ENCODE data around the gene MYO1D. TPM values are rescaled to one million over a fixed set of nuclear protein-coding genes. Genes with fewer than 3 reads are reported as not detected.

MYO1D gene
- total RNA-seq, 1 experiment from 2014 or later, result 35.7 TPM

DNA sequence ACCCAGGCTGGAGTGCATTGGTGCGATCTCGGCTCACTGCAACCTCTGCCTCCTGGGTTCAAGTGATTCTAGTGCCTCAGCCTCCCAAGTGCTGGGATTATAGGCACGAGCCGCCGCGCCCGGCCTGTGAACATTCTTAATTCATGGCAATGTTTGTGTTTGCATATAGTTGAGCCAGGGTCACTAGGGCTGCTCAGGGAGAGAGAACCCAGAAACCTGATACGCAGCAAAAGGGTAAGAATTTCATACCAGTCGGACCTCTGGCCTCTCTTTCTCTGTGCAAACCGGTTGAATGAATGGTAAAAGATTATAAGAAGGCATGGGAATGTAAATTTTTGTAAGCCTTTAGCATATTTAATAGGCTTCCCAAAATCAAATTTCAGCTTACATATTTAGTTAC, 44.1 kb upstream of the MYO1D start:
- BruUV-seq (replicated peaks), result no TSS peak
- H4K20me1 ChIP-seq (ENCODE audit: insufficient read depth), result no peaks in the 10 kb centered on the region
- TF ChIP-seq, protein P1, sequence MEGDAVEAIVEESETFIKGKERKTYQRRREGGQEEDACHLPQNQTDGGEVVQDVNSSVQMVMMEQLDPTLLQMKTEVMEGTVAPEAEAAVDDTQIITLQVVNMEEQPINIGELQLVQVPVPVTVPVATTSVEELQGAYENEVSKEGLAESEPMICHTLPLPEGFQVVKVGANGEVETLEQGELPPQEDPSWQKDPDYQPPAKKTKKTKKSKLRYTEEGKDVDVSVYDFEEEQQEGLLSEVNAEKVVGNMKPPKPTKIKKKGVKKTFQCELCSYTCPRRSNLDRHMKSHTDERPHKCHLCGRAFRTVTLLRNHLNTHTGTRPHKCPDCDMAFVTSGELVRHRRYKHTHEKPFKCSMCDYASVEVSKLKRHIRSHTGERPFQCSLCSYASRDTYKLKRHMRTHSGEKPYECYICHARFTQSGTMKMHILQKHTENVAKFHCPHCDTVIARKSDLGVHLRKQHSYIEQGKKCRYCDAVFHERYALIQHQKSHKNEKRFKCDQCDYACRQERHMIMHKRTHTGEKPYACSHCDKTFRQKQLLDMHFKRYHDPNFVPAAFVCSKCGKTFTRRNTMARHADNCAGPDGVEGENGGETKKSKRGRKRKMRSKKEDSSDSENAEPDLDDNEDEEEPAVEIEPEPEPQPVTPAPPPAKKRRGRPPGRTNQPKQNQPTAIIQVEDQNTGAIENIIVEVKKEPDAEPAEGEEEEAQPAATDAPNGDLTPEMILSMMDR (IDR thresholded peaks at IDR 0.05 in 2 of 3, conservative IDR thresholded peaks at IDR 0.05 in 1 of 3; ENCODE audit: borderline replicate concordance in 1 of 3, insufficient read depth in 1 of 3, low read depth in 2 of 3, low read length in 2 of 3), result no peak
- TF ChIP-seq RAD21 (IDR thresholded peaks at IDR 0.05; ENCODE audit: low read depth), result no peak
- TF ChIP-seq POLR2A (IDR thresholded peaks at IDR 0.05; ENCODE audit: borderline replicate concordance, extremely low read depth, insufficient read depth, insufficient read length), result no peak
- TF ChIP-seq POLR2AphosphoS5 (IDR thresholded peaks at IDR 0.05; ENCODE audit: low read depth, low read length), result no peak
- no peak for TF ChIP-seq SP1 (IDR thresholded peaks at IDR 0.05; ENCODE audit: low read depth)
- no peak for TF ChIP-seq ZFX (IDR thresholded peaks at IDR 0.05)
- TF ChIP-seq CBX3 (IDR thresholded peaks at IDR 0.05; ENCODE audit: low read depth), result no peak
- TF ChIP-seq, protein P2, sequence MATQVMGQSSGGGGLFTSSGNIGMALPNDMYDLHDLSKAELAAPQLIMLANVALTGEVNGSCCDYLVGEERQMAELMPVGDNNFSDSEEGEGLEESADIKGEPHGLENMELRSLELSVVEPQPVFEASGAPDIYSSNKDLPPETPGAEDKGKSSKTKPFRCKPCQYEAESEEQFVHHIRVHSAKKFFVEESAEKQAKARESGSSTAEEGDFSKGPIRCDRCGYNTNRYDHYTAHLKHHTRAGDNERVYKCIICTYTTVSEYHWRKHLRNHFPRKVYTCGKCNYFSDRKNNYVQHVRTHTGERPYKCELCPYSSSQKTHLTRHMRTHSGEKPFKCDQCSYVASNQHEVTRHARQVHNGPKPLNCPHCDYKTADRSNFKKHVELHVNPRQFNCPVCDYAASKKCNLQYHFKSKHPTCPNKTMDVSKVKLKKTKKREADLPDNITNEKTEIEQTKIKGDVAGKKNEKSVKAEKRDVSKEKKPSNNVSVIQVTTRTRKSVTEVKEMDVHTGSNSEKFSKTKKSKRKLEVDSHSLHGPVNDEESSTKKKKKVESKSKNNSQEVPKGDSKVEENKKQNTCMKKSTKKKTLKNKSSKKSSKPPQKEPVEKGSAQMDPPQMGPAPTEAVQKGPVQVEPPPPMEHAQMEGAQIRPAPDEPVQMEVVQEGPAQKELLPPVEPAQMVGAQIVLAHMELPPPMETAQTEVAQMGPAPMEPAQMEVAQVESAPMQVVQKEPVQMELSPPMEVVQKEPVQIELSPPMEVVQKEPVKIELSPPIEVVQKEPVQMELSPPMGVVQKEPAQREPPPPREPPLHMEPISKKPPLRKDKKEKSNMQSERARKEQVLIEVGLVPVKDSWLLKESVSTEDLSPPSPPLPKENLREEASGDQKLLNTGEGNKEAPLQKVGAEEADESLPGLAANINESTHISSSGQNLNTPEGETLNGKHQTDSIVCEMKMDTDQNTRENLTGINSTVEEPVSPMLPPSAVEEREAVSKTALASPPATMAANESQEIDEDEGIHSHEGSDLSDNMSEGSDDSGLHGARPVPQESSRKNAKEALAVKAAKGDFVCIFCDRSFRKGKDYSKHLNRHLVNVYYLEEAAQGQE (IDR thresholded peaks at IDR 0.05; ENCODE audit: low read depth), result no peak
- no peak for TF ChIP-seq EGR1 (IDR thresholded peaks at IDR 0.05; ENCODE audit: low read depth)
- TF ChIP-seq, protein P3, sequence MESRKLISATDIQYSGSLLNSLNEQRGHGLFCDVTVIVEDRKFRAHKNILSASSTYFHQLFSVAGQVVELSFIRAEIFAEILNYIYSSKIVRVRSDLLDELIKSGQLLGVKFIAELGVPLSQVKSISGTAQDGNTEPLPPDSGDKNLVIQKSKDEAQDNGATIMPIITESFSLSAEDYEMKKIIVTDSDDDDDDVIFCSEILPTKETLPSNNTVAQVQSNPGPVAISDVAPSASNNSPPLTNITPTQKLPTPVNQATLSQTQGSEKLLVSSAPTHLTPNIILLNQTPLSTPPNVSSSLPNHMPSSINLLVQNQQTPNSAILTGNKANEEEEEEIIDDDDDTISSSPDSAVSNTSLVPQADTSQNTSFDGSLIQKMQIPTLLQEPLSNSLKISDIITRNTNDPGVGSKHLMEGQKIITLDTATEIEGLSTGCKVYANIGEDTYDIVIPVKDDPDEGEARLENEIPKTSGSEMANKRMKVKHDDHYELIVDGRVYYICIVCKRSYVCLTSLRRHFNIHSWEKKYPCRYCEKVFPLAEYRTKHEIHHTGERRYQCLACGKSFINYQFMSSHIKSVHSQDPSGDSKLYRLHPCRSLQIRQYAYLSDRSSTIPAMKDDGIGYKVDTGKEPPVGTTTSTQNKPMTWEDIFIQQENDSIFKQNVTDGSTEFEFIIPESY (IDR thresholded peaks at IDR 0.05; ENCODE audit: extremely low read depth, insufficient replicate concordance, low read length), result no peak
- no peak for TF ChIP-seq FOSL1 (IDR thresholded peaks at IDR 0.05; ENCODE audit: low read depth)
- TF ChIP-seq TCF7L2 (IDR thresholded peaks at IDR 0.05; ENCODE audit: borderline replicate concordance, extremely low read depth, insufficient read depth, insufficient read length), result no peak
- no peak for TF ChIP-seq EZH2 (IDR thresholded peaks at IDR 0.05)
- no peak for TF ChIP-seq SIN3A (IDR thresholded peaks at IDR 0.05; ENCODE audit: low read depth)
- TF ChIP-seq, protein P4, sequence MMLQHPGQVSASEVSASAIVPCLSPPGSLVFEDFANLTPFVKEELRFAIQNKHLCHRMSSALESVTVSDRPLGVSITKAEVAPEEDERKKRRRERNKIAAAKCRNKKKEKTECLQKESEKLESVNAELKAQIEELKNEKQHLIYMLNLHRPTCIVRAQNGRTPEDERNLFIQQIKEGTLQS (IDR thresholded peaks at IDR 0.05), result no peak
- TF ChIP-seq ELF1 (IDR thresholded peaks at IDR 0.05; ENCODE audit: borderline replicate concordance, low read depth), result no peak
- DNase-seq (ENCODE audit: low read depth, low spot score) (no peak), ATAC-seq (no peak)
- H3K9ac ChIP-seq (ENCODE audit: low read length), result no peak overlapping the region
- no peaks in the 10 kb centered on the region for H3K9me3 ChIP-seq (ENCODE audit: control insufficient read depth in 1 of 2, insufficient read depth in 1 of 2, low read depth in 1 of 2, low read length in 2 of 2)
- intact Hi-C loops (cut with micrococcal nuclease), result no loop called here
- no peak overlapping the region for H3K4me3 ChIP-seq (replicated peaks in 1 of 2; ENCODE audit: low read depth in 1 of 2, low read length in 2 of 2)
- no peaks in the 10 kb centered on the region for H3K27me3 ChIP-seq (ENCODE audit: insufficient read depth, low read length)
- no peak overlapping the region for H3K4me2 ChIP-seq (ENCODE audit: low read length)
- no peaks in the 10 kb centered on the region for H3K79me2 ChIP-seq (ENCODE audit: insufficient read depth, low read length)
- no peaks in the 10 kb centered on the region for H3K4me1 ChIP-seq (ENCODE audit: control insufficient read depth in 1 of 2, insufficient read depth in 2 of 2, low read length in 2 of 2)
- ChIA-PET RAD21 (ENCODE audit: low non-redundant PET in 1 of 2, low total read pairs in 2 of 2, uncharacterized antibody in 2 of 2, unreplicated experiment in 2 of 2) (no interaction called here), CTCF (interaction anchor here (1.2 kb wide), 1 partner anchor 138 kb away, joined by 3 read pairs; no protein-coding TSS in a partner anchor), POLR2A (no interaction called here)
- no peaks in the 10 kb centered on the region for H3K9me2 ChIP-seq (ENCODE audit: insufficient read depth)
- H2AFZ ChIP-seq (ENCODE audit: low read depth, low read length, poor library complexity, severe bottlenecking), result no peak overlapping the region
- H3K27ac ChIP-seq (ENCODE audit: low read depth, low read length), result no peak overlapping the region
- H3K36me3 ChIP-seq (ENCODE audit: control insufficient read depth in 1 of 2, insufficient read depth in 2 of 2, low read length in 2 of 2), result no peaks in the 10 kb centered on the region

Measured in HCT116 (cell line).